HG03469 (cell line): ENCODE data around the gene ATP7B.
"Not testable (repeated sequence)": the region's sequence is repeated elsewhere in the genome, so short reads cannot be mapped to it uniquely, and the experiment has no call there.

ENCODE experiments used
- ATAC-seq: cut with Tn5 transposase; IDR thresholded peaks from one replicate; pipeline ENCODE4 v1.9.1; 2021; ENCODE audit warnings: mild to moderate bottlenecking, moderate library complexity, moderate number of reproducible peaks; ENCODE audit not compliant: unreplicated experiment

Gene ATP7B

GRCh38 chr13:52010890-52011631 is at the start of gene ATP7B:
ATP7B (minus strand) TSS chr13:52011450; CDS start chr13:52011337, 113 bp downstream.
- ATAC-seq = no peak

DNA sequence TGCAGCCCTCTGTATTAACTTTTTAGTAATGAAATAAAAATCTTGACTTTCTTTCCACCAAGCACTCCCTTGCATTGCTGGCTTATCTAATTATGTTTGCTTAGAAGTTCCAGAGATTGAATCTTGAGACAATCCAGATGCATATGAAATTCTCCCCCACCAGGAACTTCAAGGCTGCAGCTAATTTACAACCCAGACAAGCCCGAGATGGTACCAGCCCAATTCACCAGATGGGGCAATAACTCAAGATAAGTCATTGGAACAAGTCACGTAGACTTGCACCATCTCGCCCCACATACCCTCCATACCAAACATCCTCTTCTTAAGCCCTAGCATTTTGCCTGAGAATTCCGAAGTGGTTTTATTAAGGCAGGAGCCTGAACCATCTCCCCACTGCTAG is 42.2 kb upstream of the ATP7B start:
- no peak for ATAC-seq

DNA sequence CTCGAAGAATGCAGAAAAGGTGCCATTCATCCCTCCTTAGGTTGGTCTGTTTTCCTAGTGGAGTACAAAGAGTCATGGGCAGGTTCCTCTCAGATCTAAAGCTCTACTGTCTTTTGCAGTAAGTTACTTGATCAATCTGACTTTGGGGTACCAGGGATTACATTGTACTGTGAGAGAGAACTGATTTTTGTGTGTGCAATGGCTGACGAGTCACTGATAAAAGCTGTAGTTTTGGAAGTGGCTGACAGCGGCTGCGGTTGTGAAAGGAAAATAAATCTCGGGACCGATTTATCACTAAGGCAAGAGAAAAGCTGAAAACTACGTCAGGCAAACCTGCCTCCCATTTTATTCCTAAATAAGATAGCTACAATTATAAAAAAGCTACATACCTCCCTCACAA is 40.1 kb upstream of the ATP7B start:
- no peak for ATAC-seq

DNA sequence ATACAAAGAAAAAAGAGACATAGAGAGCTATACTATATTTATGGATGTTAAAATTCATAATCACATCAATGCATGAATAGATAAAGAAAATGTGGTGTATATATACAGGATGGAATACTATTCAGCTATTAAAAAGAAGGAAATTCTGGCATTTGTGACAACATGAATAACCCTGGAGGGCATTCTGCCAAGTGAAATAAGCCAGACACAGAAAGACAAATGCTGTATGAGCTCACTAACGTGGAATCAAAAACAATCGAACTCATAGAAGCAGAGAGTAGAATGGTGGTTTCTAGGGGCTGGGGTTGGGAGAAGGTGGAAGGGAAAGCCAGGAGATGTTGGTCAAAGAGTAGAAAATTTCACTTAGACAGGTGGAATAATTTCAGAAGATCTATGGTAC is 37.3 kb upstream of the ATP7B start:
- no peak for ATAC-seq

GRCh38 chr13:52047463-52047862 is 36.2 kb upstream of the ATP7B start:
- no peak for ATAC-seq

- no peak for ATAC-seq
These were observed 32.4 kb upstream of the ATP7B start for GRCh38 chr13:52043675-52044074.

- no peak for ATAC-seq
These were observed 24.8 kb upstream of the ATP7B start for GRCh38 chr13:52036037-52036436.

DNA sequence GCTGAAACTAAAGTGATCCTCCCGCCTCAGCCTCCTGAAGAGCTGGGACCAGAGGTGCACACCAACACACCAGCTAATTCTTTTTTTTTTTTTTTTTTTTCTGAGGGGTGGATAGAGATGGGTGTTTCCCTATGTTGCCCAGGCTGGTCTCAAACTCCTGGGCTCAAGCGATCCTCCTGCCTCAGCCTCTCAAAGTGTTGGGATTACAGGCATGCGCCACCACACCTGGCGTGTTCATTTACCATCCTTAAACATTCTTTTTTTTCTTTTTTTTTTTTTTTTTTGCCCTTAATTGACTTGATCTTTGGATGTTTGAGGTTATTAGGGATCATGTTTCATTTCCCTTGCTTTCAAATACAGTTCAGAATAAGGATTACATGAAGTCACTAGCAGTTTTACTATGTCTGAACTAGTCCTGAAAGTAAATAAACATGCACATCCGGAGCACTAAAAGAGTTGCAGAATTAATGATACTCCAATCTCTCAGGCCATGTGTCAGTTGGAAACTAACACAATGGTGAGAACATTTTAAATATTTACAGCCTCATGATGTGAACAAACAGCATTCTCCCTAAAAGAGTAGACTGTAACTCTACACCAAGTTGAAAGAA is 23.5 kb upstream of the ATP7B start:
- no peak for ATAC-seq

GRCh38 chr13:52033039-52033438 is 21.8 kb upstream of the ATP7B start:
- ATAC-seq = no peak

- not testable (repeated sequence) for ATAC-seq
These were observed 19.2 kb upstream of the ATP7B start for GRCh38 chr13:52030401-52030800.

DNA sequence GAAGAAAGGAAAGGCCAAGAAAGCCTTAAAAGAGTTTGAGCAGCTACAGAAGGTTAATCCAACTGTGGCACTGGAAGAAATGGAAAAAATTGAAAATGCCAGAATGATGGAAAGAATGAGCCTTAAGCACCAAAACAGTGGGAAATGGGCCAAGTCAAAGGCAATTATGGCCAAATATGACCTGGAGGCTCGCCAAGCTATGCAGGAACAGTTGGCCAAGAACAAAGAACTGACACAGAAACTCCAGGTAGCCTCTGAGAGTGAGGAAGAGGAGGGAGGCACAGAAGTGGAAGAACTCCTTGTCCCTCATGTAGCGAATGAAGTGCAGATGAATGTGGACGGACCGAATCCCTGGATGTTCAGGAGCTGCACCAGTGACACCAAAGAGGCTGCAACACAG is 18.3 kb upstream of the ATP7B start:
- no peak for ATAC-seq

- ATAC-seq = no peak
These were observed 16.6 kb upstream of the ATP7B start for GRCh38 chr13:52027832-52028231.

GRCh38 chr13:52026246-52026626 is 15.0 kb upstream of the ATP7B start:
- ATAC-seq = no peak

- ATAC-seq = no peak
These were observed 14.4 kb upstream of the ATP7B start for GRCh38 chr13:52025475-52026245.

DNA sequence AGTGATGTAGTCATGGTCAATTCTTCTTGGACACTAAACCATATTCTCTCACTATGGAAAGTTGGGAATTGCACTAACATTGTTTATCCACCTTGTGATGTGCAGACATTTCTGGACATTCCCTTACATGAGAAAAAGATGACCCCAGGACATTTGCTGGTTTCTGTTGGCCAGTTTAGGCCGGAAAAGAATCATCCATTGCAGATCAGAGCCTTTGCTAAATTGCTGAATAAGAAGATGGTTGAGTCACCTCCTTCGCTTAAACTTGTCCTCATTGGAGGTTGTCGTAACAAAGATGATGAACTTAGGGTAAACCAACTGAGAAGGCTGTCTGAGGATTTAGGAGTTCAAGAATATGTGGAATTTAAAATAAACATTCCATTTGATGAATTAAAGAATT is 13.2 kb upstream of the ATP7B start, which contains the start of gene UTP14C:
TSS of gene UTP14C (plus strand) at position 211 of the 400 bp plus-strand sequence. CDS start 4,114 bp downstream, outside the sequence.
- ATAC-seq = no peak

- ATAC-seq = no peak
These were observed 11.1 kb upstream of the ATP7B start for GRCh38 chr13:52022356-52022755.

DNA sequence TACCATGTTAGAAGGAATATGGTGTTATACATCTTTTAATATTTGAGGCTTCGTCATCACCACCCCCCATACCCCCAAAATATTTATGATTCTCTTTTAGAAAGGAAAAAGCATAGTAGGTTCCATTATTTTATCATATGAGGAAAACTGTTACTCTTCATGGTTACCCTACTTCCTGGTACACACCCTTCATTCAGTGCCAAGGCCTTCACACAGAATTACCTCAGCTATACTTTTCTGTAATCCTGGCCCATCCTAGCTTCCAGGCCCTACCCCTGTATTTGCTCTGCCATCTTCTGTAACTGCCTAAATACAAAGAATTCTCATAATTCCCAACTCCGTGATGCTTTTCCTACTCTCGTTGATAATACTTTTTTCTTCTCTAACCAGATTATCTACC is 8.9 kb upstream of the ATP7B start:
- no peak for ATAC-seq

GRCh38 chr13:52016296-52016695 is 5.0 kb upstream of the ATP7B start:
- no peak for ATAC-seq

DNA sequence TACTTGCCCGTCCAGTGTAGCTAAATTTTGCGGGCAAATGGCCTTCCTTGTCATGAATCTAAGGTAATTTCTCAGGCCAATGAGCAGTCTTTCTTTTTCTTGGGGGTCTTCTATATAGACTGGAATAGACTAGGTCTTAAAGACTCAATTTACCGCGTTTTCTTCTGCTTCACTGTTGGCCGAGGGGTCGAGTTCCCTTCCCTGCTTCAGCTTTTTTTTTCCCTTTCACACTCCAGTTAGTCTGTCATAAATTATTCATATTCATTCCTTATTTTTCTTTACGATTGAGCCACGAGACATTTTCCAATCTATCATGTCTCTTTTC is 1.2 kb upstream of the ATP7B start:
- ATAC-seq = no peak

DNA sequence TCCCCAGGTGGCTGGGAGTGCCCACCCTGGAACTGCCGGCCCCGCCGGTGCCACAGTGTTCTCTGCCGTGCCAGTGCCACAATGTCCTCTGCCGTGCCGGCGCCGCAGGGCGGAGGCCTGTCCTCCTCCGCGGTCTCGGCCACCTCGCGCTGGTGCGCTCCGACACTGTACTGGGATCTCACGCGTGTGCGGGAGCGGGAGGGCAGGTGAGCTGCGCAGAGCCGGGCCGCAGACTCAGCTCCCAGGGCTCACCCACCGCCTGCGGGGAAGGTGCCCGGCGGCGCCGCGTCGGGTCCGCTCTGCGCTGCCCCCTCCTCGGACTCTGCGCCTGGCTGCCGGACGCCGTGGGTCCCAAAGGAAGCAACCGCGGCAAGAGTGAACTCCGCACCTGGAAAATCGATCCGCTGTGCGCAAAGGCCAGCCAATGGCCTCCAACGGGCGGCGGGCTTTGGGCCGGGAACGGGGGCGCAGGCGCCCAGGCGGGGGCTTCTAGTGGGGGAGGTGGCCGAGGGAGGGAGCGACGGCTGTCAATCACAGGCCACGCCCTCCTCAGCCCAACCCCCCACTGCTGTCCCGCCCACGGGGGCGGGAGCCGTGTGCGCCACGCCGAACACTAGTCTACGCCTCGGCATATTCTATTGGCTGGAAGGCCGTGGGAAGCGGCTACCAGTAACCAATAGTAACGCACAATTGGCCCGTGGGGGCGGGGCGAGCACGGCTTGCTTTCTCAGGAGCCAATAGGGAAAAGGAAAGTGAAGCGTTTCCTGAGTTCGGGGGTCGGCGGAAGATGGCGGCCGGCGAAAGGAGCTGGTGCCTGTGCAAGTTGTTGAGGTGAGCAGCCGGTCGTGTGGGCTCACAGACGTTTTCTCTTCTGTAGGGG is 622 bp upstream of the ATP7B start, which contains the start of gene ALG11:
TSS of gene ALG11 (plus strand) at position 767 of the 880 bp plus-strand sequence. CDS start at position 788, 21 bp downstream.
- peak; percentile 99 for ATAC-seq

DNA sequence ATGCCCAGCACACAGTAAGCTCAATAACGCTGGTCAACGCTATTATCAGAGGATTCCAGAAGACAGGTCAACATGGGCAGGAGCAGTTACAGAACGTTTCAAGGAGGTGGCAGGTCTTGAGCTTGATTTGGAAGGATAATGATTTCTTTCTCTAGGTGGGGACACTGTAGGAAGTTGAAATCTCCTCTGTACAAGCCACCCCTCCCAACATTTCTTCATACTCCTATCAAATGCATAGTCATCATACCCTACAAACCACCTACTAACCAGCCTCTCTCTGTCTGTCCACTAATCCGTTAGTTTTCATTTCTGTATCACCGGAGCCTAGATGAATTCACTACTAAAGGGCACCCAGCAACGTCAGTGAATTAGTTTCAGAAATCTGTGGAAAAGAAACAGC is 1.3 kb downstream of the ATP7B start:
- ATAC-seq = no peak
